Mesendoderm (in vitro differentiated cells): ENCODE results near the gene COL1A2.

Experiments
- DNase-seq: peaks from one replicate; pipeline ENCODE4 v3.0.0; 2013
- H2AK5ac ChIP-seq: 2 replicates; pipeline ENCODE4 v1.6.1; 2013; ENCODE audit warnings: low read length, inconsistent platforms
- H2BK120ac ChIP-seq: 2 replicates; pipeline ENCODE4 v1.6.1; 2013; ENCODE audit warnings: low read depth, mild to moderate bottlenecking, low read length, moderate library complexity, mixed read lengths
- H2BK15ac ChIP-seq: replicated peaks from 2 replicates; pipeline ENCODE4 v1.6.1; 2013; ENCODE audit warnings: low read depth, mild to moderate bottlenecking, moderate library complexity
- H2BK5ac ChIP-seq: 2 replicates; pipeline ENCODE4 v1.6.1; 2013; ENCODE audit warnings: low read length, inconsistent platforms
- H3K18ac ChIP-seq: 2 replicates; pipeline ENCODE4 v1.6.1; 2013; ENCODE audit warnings: mild to moderate bottlenecking, low read length, mixed read lengths
- H3K23ac ChIP-seq: one replicate; pipeline ENCODE4 v1.6.1; 2013; ENCODE audit warnings: low read length
- H3K27ac ChIP-seq: 2 replicates; pipeline ENCODE4 v1.5.1; 2013; ENCODE audit warnings: low read depth, mild to moderate bottlenecking, inconsistent platforms, low read length, moderate library complexity
- H3K27me3 ChIP-seq: 2 replicates; pipeline ENCODE4 v1.6.1; 2013; ENCODE audit warnings: low read length, control low read depth, mild to moderate bottlenecking, inconsistent platforms; ENCODE audit not compliant: insufficient read depth, poor library complexity
- H3K36me3 ChIP-seq: 2 replicates; pipeline ENCODE4 v1.6.1; 2013; ENCODE audit warnings: low read length, inconsistent platforms; ENCODE audit not compliant: control insufficient read depth, insufficient read depth
- H3K4ac ChIP-seq: one replicate; pipeline ENCODE4 v1.6.1; 2013; ENCODE audit warnings: low read depth, mild to moderate bottlenecking, low read length, moderate library complexity
- H3K4me1 ChIP-seq: 2 replicates; pipeline ENCODE4 v1.6.1; 2013; ENCODE audit warnings: low read depth, low read length, inconsistent platforms; ENCODE audit not compliant: control insufficient read depth
- H3K4me2 ChIP-seq: 2 replicates; pipeline ENCODE4 v1.6.1; 2013; ENCODE audit warnings: low read length
- H3K4me3 ChIP-seq: 2 replicates; pipeline ENCODE4 v1.5.1; 2013; ENCODE audit warnings: mild to moderate bottlenecking, low read length
- H3K56ac ChIP-seq: one replicate; pipeline ENCODE4 v1.6.1; 2013; ENCODE audit warnings: low read length
- H3K79me1 ChIP-seq: 2 replicates; pipeline ENCODE4 v1.6.1; 2013; ENCODE audit warnings: low read length, inconsistent platforms
- H3K79me2 ChIP-seq: 2 replicates; pipeline ENCODE4 v1.6.1; 2013; ENCODE audit warnings: mild to moderate bottlenecking, low read length; ENCODE audit not compliant: control insufficient read depth, insufficient read depth
- H3K9ac ChIP-seq: 2 replicates; pipeline ENCODE4 v1.6.1; 2013; ENCODE audit warnings: low read length, inconsistent platforms
- H4K5ac ChIP-seq: one replicate; pipeline ENCODE4 v1.6.1; 2013; ENCODE audit warnings: low read length
- H4K8ac ChIP-seq: one replicate; pipeline ENCODE4 v1.6.1; 2013; ENCODE audit warnings: low read depth, mild to moderate bottlenecking, control low read depth, low read length, moderate library complexity
- WGBS: extraction: QIAGEN DNeasy Blood & Tissue Kit; methylation state at CpG from one replicate; pipeline ENCODE4 v1.1.7; 2013; ENCODE audit warnings: low lambda C conversion rate, missing lambda C conversion rate; ENCODE audit not compliant: insufficient coverage; ENCODE audit errors: extremely low coverage; 5-methylcytosine and 5-hydroxymethylcytosine counted together

Gene COL1A2

GRCh38 chr7:94382746-94383145, 11.9 kb upstream of the COL1A2 start:
- H2AK5ac ChIP-seq, result no peak overlapping the region
- H2BK120ac ChIP-seq, result no peak overlapping the region
- no peak overlapping the region for H2BK15ac ChIP-seq
- no peak overlapping the region for H3K4me2 ChIP-seq
- no peak overlapping the region for H3K56ac ChIP-seq
- H4K8ac ChIP-seq, result no peak overlapping the region
- H3K79me1 ChIP-seq, result no peaks in the 10 kb centered on the region
- H3K18ac ChIP-seq, result no peak overlapping the region
- H3K4me3 ChIP-seq, result no peak overlapping the region
- peaks cover 3% of the 10 kb centered on the region for H3K4me1 ChIP-seq
- no peaks in the 10 kb centered on the region for H3K27me3 ChIP-seq
- no peak overlapping the region for H3K23ac ChIP-seq
- DNase-seq, result no peak
- H3K27ac ChIP-seq, result no peak overlapping the region
- WGBS, result no CpG with 5 or more reads among the region's 1 CpG
- H2BK5ac ChIP-seq, result no peak overlapping the region
- no peak overlapping the region for H3K9ac ChIP-seq
- H3K79me2 ChIP-seq, result no peaks in the 10 kb centered on the region
- no peak overlapping the region for H3K4ac ChIP-seq
- no peaks in the 10 kb centered on the region for H3K36me3 ChIP-seq
- H4K5ac ChIP-seq, result no peak overlapping the region

GRCh38 chr7:94384315-94384714, 10.4 kb upstream of the COL1A2 start:
- Histone ChIP-seq H3K23ac (no peak overlapping the region), H3K79me1 (no peaks in the 10 kb centered on the region), H3K4ac (no peak overlapping the region), H2AK5ac (no peak overlapping the region), H3K4me1 (peaks cover 3% of the 10 kb centered on the region), H3K9ac (no peak overlapping the region), H3K56ac (no peak overlapping the region), H3K27me3 (no peaks in the 10 kb centered on the region), H3K4me2 (no peak overlapping the region), H3K27ac (no peak overlapping the region), H4K5ac (no peak overlapping the region), H2BK15ac (no peak overlapping the region), H3K18ac (no peak overlapping the region), H3K4me3 (no peak overlapping the region), H2BK5ac (no peak overlapping the region), H3K36me3 (no peaks in the 10 kb centered on the region), H2BK120ac (no peak overlapping the region), H4K8ac (no peak overlapping the region), H3K79me2 (no peaks in the 10 kb centered on the region)
- DNase-seq, result no peak
- WGBS, result no CpG with 5 or more reads among the region's 4 CpGs

GRCh38 chr7:94386416-94386815, 8.3 kb upstream of the COL1A2 start:
- Histone ChIP-seq H3K79me2 (no peaks in the 10 kb centered on the region), H2BK120ac (no peak overlapping the region), H2AK5ac (no peak overlapping the region), H3K9ac (no peak overlapping the region), H3K56ac (no peak overlapping the region), H3K27me3 (no peaks in the 10 kb centered on the region), H2BK15ac (no peak overlapping the region), H4K8ac (no peak overlapping the region), H3K79me1 (no peaks in the 10 kb centered on the region), H2BK5ac (no peak overlapping the region), H3K4me2 (no peak overlapping the region), H3K4ac (no peak overlapping the region), H3K4me1 (peaks cover 3% of the 10 kb centered on the region), H4K5ac (no peak overlapping the region), H3K27ac (no peak overlapping the region), H3K4me3 (no peak overlapping the region), H3K18ac (no peak overlapping the region), H3K36me3 (no peaks in the 10 kb centered on the region), H3K23ac (no peak overlapping the region)
- DNase-seq, result peak; percentile 32
- no CpG with 5 or more reads among the region's 2 CpGs for WGBS

GRCh38 chr7:94388540-94388939, 6.2 kb upstream of the COL1A2 start:
- no peaks in the 10 kb centered on the region for H3K27me3 ChIP-seq
- H4K5ac ChIP-seq, result no peak overlapping the region
- H3K18ac ChIP-seq, result no peak overlapping the region
- no peaks in the 10 kb centered on the region for H3K79me1 ChIP-seq
- no peak overlapping the region for H2BK5ac ChIP-seq
- H3K23ac ChIP-seq, result no peak overlapping the region
- no CpG with 5 or more reads among the region's 1 CpG for WGBS
- no peak overlapping the region for H2AK5ac ChIP-seq
- no peak for DNase-seq
- H3K27ac ChIP-seq, result no peak overlapping the region
- H3K79me2 ChIP-seq, result no peaks in the 10 kb centered on the region
- no peak overlapping the region for H4K8ac ChIP-seq
- no peaks in the 10 kb centered on the region for H3K36me3 ChIP-seq
- no peak overlapping the region for H2BK15ac ChIP-seq
- peaks cover 7% of the 10 kb centered on the region for H3K4me1 ChIP-seq
- no peak overlapping the region for H3K9ac ChIP-seq
- no peak overlapping the region for H3K4ac ChIP-seq
- no peak overlapping the region for H2BK120ac ChIP-seq
- H3K4me2 ChIP-seq, result no peak overlapping the region
- no peak overlapping the region for H3K56ac ChIP-seq
- no peak overlapping the region for H3K4me3 ChIP-seq

- Histone ChIP-seq H2AK5ac (no peak overlapping the region), H3K18ac (no peak overlapping the region), H3K23ac (no peak overlapping the region), H3K4me3 (no peak overlapping the region), H3K79me1 (no peaks in the 10 kb centered on the region), H3K27me3 (no peaks in the 10 kb centered on the region), H2BK5ac (no peak overlapping the region), H3K27ac (no peak overlapping the region), H3K4me1 (peaks cover 11% of the 10 kb centered on the region), H2BK15ac (peak overlapping the region; percentile 94), H4K8ac (no peak overlapping the region), H3K4me2 (no peak overlapping the region), H3K36me3 (no peaks in the 10 kb centered on the region), H4K5ac (no peak overlapping the region), H3K4ac (no peak overlapping the region), H2BK120ac (no peak overlapping the region), H3K9ac (no peak overlapping the region), H3K79me2 (no peaks in the 10 kb centered on the region), H3K56ac (no peak overlapping the region)
- no CpG with 5 or more reads among the region's 1 CpG for WGBS
- no peak for DNase-seq
Measured at GRCh38 chr7:94389381-94389780, 5.3 kb upstream of the COL1A2 start.

- Histone ChIP-seq H3K79me1 (peaks cover 2% of the 10 kb centered on the region), H3K23ac (no peak overlapping the region), H2AK5ac (no peak overlapping the region), H2BK15ac (peak overlapping the region; percentile 93), H4K8ac (no peak overlapping the region), H3K18ac (no peak overlapping the region), H3K4me3 (no peak overlapping the region), H3K4ac (no peak overlapping the region), H2BK5ac (no peak overlapping the region), H3K4me1 (peaks cover 7% of the 10 kb centered on the region), H3K9ac (no peak overlapping the region), H3K79me2 (no peaks in the 10 kb centered on the region), H4K5ac (no peak overlapping the region), H3K4me2 (no peak overlapping the region), H3K27ac (no peak overlapping the region), H2BK120ac (no peak overlapping the region), H3K36me3 (no peaks in the 10 kb centered on the region), H3K56ac (peak overlapping the region; percentile 9), H3K27me3 (no peaks in the 10 kb centered on the region)
- peak; percentile 87 for DNase-seq
- WGBS, result no CpG with 5 or more reads among the region's 4 CpGs
Measured at GRCh38 chr7:94391726-94392392, 2.8 kb upstream of the COL1A2 start.
